MM.1S (cell line): ENCODE measurements around the gene VWA5A.

Experiments used
- DNase-seq: peaks from one replicate; pipeline ENCODE4 v3.0.0-alpha.2; 2015
- H2AFZ ChIP-seq: fragments of 300-600 bp; sonication (generic); 2 replicates; pipeline ENCODE4 v1.6.0; 2016; ENCODE audit warnings: antibody characterized with exemption, low read length
- H3F3A ChIP-seq: fragments of 300-600 bp; sonication (generic); 2 replicates; pipeline ENCODE4 v1.6.1; 2016; ENCODE audit warnings: mild to moderate bottlenecking, antibody characterized with exemption, low read length, moderate library complexity, mixed read lengths; ENCODE audit not compliant: insufficient read depth
- H3K27ac ChIP-seq: fragments of 300-600 bp; sonication (generic); 2 replicates; pipeline ENCODE4 v1.5.1; 2016; ENCODE audit warnings: mild to moderate bottlenecking, low read length
- H3K27me3 ChIP-seq: fragments of 300-600 bp; sonication (generic); replicated peaks from 2 replicates; pipeline ENCODE4 v1.6.0; 2016; ENCODE audit warnings: low read length; ENCODE audit not compliant: insufficient read depth
- H3K36me3 ChIP-seq: fragments of 300-600 bp; sonication (generic); replicated peaks from 2 replicates; pipeline ENCODE4 v1.6.1; 2016; ENCODE audit warnings: mild to moderate bottlenecking, low read length, mixed read lengths; ENCODE audit not compliant: insufficient read depth
- H3K4me1 ChIP-seq: fragments of 300-600 bp; sonication (generic); 2 replicates; pipeline ENCODE4 v1.6.1; 2016; ENCODE audit warnings: low read length, mixed read lengths
- H3K4me2 ChIP-seq: fragments of 300-600 bp; sonication (generic); 2 replicates; pipeline ENCODE4 v1.6.0; 2016; ENCODE audit warnings: low read depth, low read length
- H3K4me3 ChIP-seq: fragments of 300-600 bp; sonication (generic); 2 replicates; pipeline ENCODE4 v1.5.1; 2016; ENCODE audit warnings: low read length, mixed read lengths
- H3K79me2 ChIP-seq: fragments of 300-600 bp; sonication (generic); 2 replicates; pipeline ENCODE4 v1.6.1; 2016; ENCODE audit warnings: mixed run types, low read length, mixed read lengths
- H3K9ac ChIP-seq: fragments of 300-600 bp; sonication (generic); 2 replicates; pipeline ENCODE4 v1.6.1; 2016; ENCODE audit warnings: low read length, mixed read lengths
- H3K9me2 ChIP-seq: fragments of 300-600 bp; sonication (generic); replicated peaks from 2 replicates; pipeline ENCODE4 v1.6.1; 2016; ENCODE audit warnings: mild to moderate bottlenecking, low read length, mixed read lengths; ENCODE audit not compliant: insufficient read depth
- H3K9me3 ChIP-seq: fragments of 300-600 bp; sonication (generic); replicated peaks from 2 replicates; pipeline ENCODE4 v1.6.1; 2016; ENCODE audit warnings: mild to moderate bottlenecking, low read length, mixed read lengths; ENCODE audit not compliant: insufficient read depth
- H4K20me1 ChIP-seq: fragments of 300-600 bp; sonication (generic); 2 replicates; pipeline ENCODE4 v1.6.1; 2016; ENCODE audit warnings: mild to moderate bottlenecking, low read length, moderate library complexity, mixed read lengths; ENCODE audit not compliant: insufficient read depth
- CTCF ChIP-seq: fragments of 300-600 bp; sonication (generic); IDR thresholded peaks from 2 replicates; pipeline ENCODE4 v1.5.1; 2016; ENCODE audit warnings: antibody characterized with exemption, low read length, mixed read lengths
- EZH2 ChIP-seq: fragments of 300-600 bp; sonication (generic); optimal IDR thresholded peaks from 2 replicates; pipeline ENCODE3; 2017; ENCODE audit warnings: low read depth, mild to moderate bottlenecking, antibody characterized with exemption, low read length, mixed read lengths
- EZH2phosphoT487 ChIP-seq: fragments of 300-600 bp; sonication (generic); IDR thresholded peaks from 2 replicates; pipeline ENCODE4 v1.6.1; 2018; ENCODE audit warnings: antibody characterized with exemption, low read length

The VWA5A gene

GRCh38 chr11:124179310-124179709 lies 64.1 kb downstream of the VWA5A start:
- H2AFZ ChIP-seq: no peak overlapping the region
- H3K9ac ChIP-seq: no peak overlapping the region
- H3K9me3 ChIP-seq: no peaks in the 10 kb centered on the region
- TF ChIP-seq CTCF: no peak
- TF ChIP-seq EZH2: no peak
- TF ChIP-seq EZH2phosphoT487: no peak
- no peaks in the 10 kb centered on the region for H3K36me3 ChIP-seq
- no peaks in the 10 kb centered on the region for H3K79me2 ChIP-seq
- H3K4me1 ChIP-seq: no peaks in the 10 kb centered on the region
- no peak overlapping the region for H3K4me3 ChIP-seq
- H3K27ac ChIP-seq: no peak overlapping the region
- no peak overlapping the region for H3K4me2 ChIP-seq
- H3K27me3 ChIP-seq: no peaks in the 10 kb centered on the region
- H3F3A ChIP-seq: no peaks in the 10 kb centered on the region
- no peaks in the 10 kb centered on the region for H4K20me1 ChIP-seq
- no peak for DNase-seq
- H3K9me2 ChIP-seq: no peaks in the 10 kb centered on the region

DNA sequence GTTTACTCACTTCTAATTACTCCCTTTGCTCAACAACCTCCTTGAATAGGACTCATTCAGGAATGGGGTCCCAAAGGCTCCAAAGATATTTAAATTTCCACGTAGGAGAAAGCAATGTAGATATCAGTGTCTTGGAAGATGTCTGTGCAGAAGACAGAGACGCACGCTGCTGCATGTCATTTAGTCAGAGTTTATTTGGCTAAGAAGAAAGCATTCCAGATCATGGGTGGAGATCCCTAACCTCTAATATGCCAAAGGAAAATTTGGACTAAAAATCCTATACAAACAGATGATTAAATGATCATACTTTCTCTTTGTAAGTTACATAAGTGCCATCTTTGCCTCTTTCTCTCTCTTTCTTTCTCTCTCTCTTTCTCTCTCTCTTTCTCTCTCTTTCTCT lies 67.8 kb downstream of the VWA5A start, which contains the start of gene OR10D3:
OR10D3 (plus strand) TSS at position 278 of the 400 bp plus-strand sequence. CDS start 1,925 bp downstream, outside the sequence.
- Histone ChIP-seq H3F3A (no peaks in the 10 kb centered on the region), H3K36me3 (no peaks in the 10 kb centered on the region)

GRCh38 chr11:124190298-124191139 lies 75.3 kb downstream of the VWA5A start:
- Histone ChIP-seq H3K4me2 (no peak overlapping the region), H3K4me1 (no peaks in the 10 kb centered on the region), H2AFZ (no peak overlapping the region), H3K79me2 (no peaks in the 10 kb centered on the region), H3K9ac (no peak overlapping the region), H3F3A (no peaks in the 10 kb centered on the region), H3K9me2 (no peaks in the 10 kb centered on the region), H3K9me3 (no peaks in the 10 kb centered on the region), H4K20me1 (no peaks in the 10 kb centered on the region), H3K4me3 (no peak overlapping the region), H3K27ac (no peak overlapping the region), H3K36me3 (no peaks in the 10 kb centered on the region), H3K27me3 (no peaks in the 10 kb centered on the region)
- TF ChIP-seq EZH2: no peak
- TF ChIP-seq EZH2phosphoT487: no peak
- TF ChIP-seq CTCF: no peak
- no peak for DNase-seq

More for the DNA sequence above, 67.8 kb downstream of the VWA5A start, which contains the start of gene OR10D3:
- Histone ChIP-seq H4K20me1 (no peaks in the 10 kb centered on the region), H3K9ac (no peak within 1 kb of the TSS), H3K79me2 (no peaks in the 10 kb centered on the region), H2AFZ (no peak within 1 kb of the TSS), H3K4me1 (no peaks in the 10 kb centered on the region), H3K27me3 (no peaks in the 10 kb centered on the region), H3K4me3 (no peak within 1 kb of the TSS), H3K9me2 (no peaks in the 10 kb centered on the region), H3K27ac (no peak within 1 kb of the TSS), H3K9me3 (no peaks in the 10 kb centered on the region), H3K4me2 (no peak within 1 kb of the TSS)
- TF ChIP-seq EZH2 (no peak), CTCF (no peak), EZH2phosphoT487 (no peak)
- DNase-seq: no peak
